Panc1 (cell line): ENCODE results near the gene NPTXR. TPM values are rescaled to one million over a fixed set of nuclear protein-coding genes. Genes with fewer than 3 reads are reported as not detected.

Source experiments
- ATAC-seq: fragments of 200-7000 bp; cut with Tn5 transposase; 2 replicates; pipeline ENCODE4 v1.9.1; 2020; ENCODE audit warnings: mild to moderate bottlenecking, moderate library complexity
- BruUV-seq: library from RNA; stranded (reverse); fragments of 400-500 nt; replicated peaks from 2 replicates; lab custom pipeline; 2021; lab: Mats Ljungman, UMichigan
- CTCF ChIA-PET: fragments of 300-600 bp; sonication (Branson Sonifier 250); formaldehyde crosslinking; loops from one replicate; lab custom pipeline; 2022; ENCODE audit warnings: antibody characterized with exemption; lab: Charles Lee
- POLR2A ChIA-PET: fragments of 300-600 bp; sonication (Branson Sonifier 250); formaldehyde crosslinking; loops from one replicate; lab custom pipeline; 2022; ENCODE audit warnings: antibody characterized with exemption; lab: Charles Lee
- DNase-seq: peaks from one replicate; pipeline ENCODE4 v3.0.0-alpha.2; 2010; ENCODE audit warnings: low read depth, low spot score
- H3K27ac ChIP-seq: 2 replicates; pipeline ENCODE4 v1.5.1; 2011; ENCODE audit warnings: mild to moderate bottlenecking, low read length, inconsistent platforms
- H3K27me3 ChIP-seq: fragments of 200-500 bp; sonication (Bioruptor generic); 2 replicates; pipeline ENCODE4 v1.6.0; 2014; ENCODE audit warnings: low read length, inconsistent platforms; ENCODE audit not compliant: control insufficient read depth, insufficient read depth
- H3K36me3 ChIP-seq: fragments of 200-500 bp; sonication (Bioruptor generic); 2 replicates; pipeline ENCODE4 v1.5.1; 2014; ENCODE audit warnings: inconsistent platforms, mild to moderate bottlenecking, low read length, moderate library complexity; ENCODE audit not compliant: control insufficient read depth, insufficient read depth
- H3K4me1 ChIP-seq: 2 replicates; pipeline ENCODE4 v1.5.1; 2011; ENCODE audit warnings: inconsistent platforms, mild to moderate bottlenecking, low read length, moderate library complexity; ENCODE audit not compliant: control insufficient read depth, insufficient read depth
- H3K4me3 ChIP-seq, 2 experiments: 2 replicates each; pipeline ENCODE4 v1.5.1; 2011 to 2012; ENCODE audit warnings: low read depth in 2 of 2, low read length in 2 of 2, mild to moderate bottlenecking in 2 of 2, inconsistent platforms in 1 of 2, moderate library complexity in 1 of 2
- H3K9me3 ChIP-seq: fragments of 200-500 bp; sonication (Bioruptor generic); 2 replicates; pipeline ENCODE4 v1.5.1; 2014; ENCODE audit warnings: low read depth, mild to moderate bottlenecking, inconsistent platforms, low read length, moderate library complexity; ENCODE audit not compliant: control insufficient read depth, insufficient read depth
- CTCF ChIP-seq: fragments of 450-650 bp; IDR thresholded peaks from 2 replicates; pipeline ENCODE4 v1.5.1; 2017; ENCODE audit warnings: mild to moderate bottlenecking
- POLR2AphosphoS5 ChIP-seq: IDR thresholded peaks from 2 replicates; pipeline ENCODE4 v1.6.1; 2012; ENCODE audit warnings: mild to moderate bottlenecking, low read depth, low read length, moderate library complexity
- SIN3A ChIP-seq: IDR thresholded peaks from 2 replicates; pipeline ENCODE4 v1.6.1; 2012; ENCODE audit warnings: low read depth, mild to moderate bottlenecking, low read length, moderate library complexity, borderline replicate concordance; ENCODE audit not compliant: insufficient read depth
- TCF7L2 ChIP-seq: IDR thresholded peaks from 2 replicates; pipeline ENCODE4 v1.6.1; 2011; ENCODE audit warnings: mild to moderate bottlenecking, low read depth, low read length, inconsistent platforms
- in situ Hi-C: cut with HindIII; loops from 2 replicates; pipeline ENCODE4 v1.10.0; 2016; ENCODE audit warnings: low sequenced_read_pairs, low pct_unique_long_range_greater_than_20kb
- intact Hi-C: fragments of 100-400 bp; cut with micrococcal nuclease; formaldehyde crosslinking; loops from one replicate; pipeline ENCODE4 v1.10.0; 2022; ENCODE audit not compliant: unreplicated experiment
- total RNA-seq: library from RNA; stranded (reverse); gene quantifications from one replicate; pipeline ENCODE4 v1.2.1, GENCODE V29; 2021; ENCODE audit not compliant: unreplicated experiment
- TF ChIP-seq, protein P1 (sequence below), 2 experiments: IDR thresholded peaks; 2 replicates each; pipeline ENCODE4 v1.6.1; 2011 to 2012; ENCODE audit warnings: low read depth in 2 of 2, control low read depth in 1 of 2, low read length in 1 of 2, mild to moderate bottlenecking in 1 of 2, moderate library complexity in 1 of 2; ENCODE audit not compliant: insufficient read depth in 1 of 2

The NPTXR gene
- total RNA-seq, 1 experiment from 2014 or later = 32.6 TPM

DNA sequence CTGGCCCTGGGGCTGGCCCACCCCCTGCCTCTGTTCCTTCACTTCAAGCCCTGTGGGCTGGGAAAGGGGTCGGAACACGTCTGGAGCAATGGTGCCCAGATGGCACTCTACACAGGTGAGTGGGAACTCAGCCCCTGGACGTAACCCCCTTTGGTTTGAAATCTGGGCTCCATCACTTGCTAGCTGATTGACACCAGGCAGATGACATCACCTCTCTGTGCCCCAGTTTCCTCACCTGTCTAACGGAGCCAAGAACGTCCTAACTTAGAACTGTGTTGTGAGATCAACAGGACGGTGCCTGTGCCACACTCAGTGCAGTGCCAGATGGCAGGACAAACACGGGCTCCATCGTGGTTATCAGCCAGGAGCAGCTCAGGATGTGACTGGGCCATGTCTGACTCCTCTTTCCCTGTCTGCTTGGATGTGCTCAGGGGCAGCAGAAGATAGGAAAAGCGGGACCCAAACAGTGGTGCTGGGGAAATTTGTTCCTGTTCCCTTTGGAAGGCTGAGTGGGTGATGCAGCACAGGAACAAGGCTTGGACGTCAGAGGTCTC, 24.4 kb downstream of the NPTXR start:
- intact Hi-C loops = no loop called here
- DNase-seq = no peak
- Histone ChIP-seq H3K36me3 (no peaks in the 10 kb centered on the region), H3K27ac (no peak overlapping the region), H3K27me3 (no peaks in the 10 kb centered on the region), H3K4me3 (no peak overlapping the region), H3K9me3 (no peaks in the 10 kb centered on the region), H3K4me1 (no peaks in the 10 kb centered on the region)
- TSS peak; percentile 78 for BruUV-seq
- in situ Hi-C loops = no loop called here
- no peak for ATAC-seq
- ChIA-PET CTCF (no interaction called here), POLR2A (no interaction called here)
- TF ChIP-seq POLR2AphosphoS5 = no peak
- no peak for TF ChIP-seq SIN3A
- no peak for TF ChIP-seq CTCF
- TF ChIP-seq, protein P1, sequence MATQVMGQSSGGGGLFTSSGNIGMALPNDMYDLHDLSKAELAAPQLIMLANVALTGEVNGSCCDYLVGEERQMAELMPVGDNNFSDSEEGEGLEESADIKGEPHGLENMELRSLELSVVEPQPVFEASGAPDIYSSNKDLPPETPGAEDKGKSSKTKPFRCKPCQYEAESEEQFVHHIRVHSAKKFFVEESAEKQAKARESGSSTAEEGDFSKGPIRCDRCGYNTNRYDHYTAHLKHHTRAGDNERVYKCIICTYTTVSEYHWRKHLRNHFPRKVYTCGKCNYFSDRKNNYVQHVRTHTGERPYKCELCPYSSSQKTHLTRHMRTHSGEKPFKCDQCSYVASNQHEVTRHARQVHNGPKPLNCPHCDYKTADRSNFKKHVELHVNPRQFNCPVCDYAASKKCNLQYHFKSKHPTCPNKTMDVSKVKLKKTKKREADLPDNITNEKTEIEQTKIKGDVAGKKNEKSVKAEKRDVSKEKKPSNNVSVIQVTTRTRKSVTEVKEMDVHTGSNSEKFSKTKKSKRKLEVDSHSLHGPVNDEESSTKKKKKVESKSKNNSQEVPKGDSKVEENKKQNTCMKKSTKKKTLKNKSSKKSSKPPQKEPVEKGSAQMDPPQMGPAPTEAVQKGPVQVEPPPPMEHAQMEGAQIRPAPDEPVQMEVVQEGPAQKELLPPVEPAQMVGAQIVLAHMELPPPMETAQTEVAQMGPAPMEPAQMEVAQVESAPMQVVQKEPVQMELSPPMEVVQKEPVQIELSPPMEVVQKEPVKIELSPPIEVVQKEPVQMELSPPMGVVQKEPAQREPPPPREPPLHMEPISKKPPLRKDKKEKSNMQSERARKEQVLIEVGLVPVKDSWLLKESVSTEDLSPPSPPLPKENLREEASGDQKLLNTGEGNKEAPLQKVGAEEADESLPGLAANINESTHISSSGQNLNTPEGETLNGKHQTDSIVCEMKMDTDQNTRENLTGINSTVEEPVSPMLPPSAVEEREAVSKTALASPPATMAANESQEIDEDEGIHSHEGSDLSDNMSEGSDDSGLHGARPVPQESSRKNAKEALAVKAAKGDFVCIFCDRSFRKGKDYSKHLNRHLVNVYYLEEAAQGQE (IDR thresholded peaks at IDR 0.05; ENCODE audit: insufficient read depth in 1 of 2, low read depth in 2 of 2, low read length in 1 of 2) = no peak
- TF ChIP-seq TCF7L2 = no peak

- no peak for ATAC-seq
- H3K27me3 ChIP-seq = no peaks in the 10 kb centered on the region
- CTCF ChIA-PET = no interaction called here
Observed at GRCh38 chr22:38817196-38817595, 26.6 kb downstream of the NPTXR start.

More at GRCh38 chr22:38817196-38817595, 26.6 kb downstream of the NPTXR start:
- DNase-seq = no peak
- Histone ChIP-seq H3K4me1 (no peaks in the 10 kb centered on the region), H3K27ac (no peak overlapping the region), H3K36me3 (no peaks in the 10 kb centered on the region), H3K4me3 (no peak overlapping the region), H3K9me3 (no peaks in the 10 kb centered on the region)
- POLR2A ChIA-PET = no interaction called here
- TF ChIP-seq TCF7L2 (no peak), POLR2AphosphoS5 (no peak), SIN3A (no peak), CTCF (no peak)
- TF ChIP-seq, protein P1 (IDR thresholded peaks at IDR 0.05; ENCODE audit: insufficient read depth in 1 of 2, low read depth in 2 of 2, low read length in 1 of 2) = no peak
- BruUV-seq = no TSS peak
- intact Hi-C loops (no loop called here), in situ Hi-C loops (no loop called here)
